H54 (cell line): Measurements from ENCODE around the gene SLC30A7.
"Not testable (repeated sequence)": the region's sequence is repeated elsewhere in the genome, so short reads cannot be mapped to it uniquely, and the experiment has no call there.

Experiments
- DNase-seq: peaks from one replicate; pipeline ENCODE4 v3.0.0; 2011; ENCODE audit warnings: low spot score, mixed read lengths; ENCODE audit not compliant: insufficient read length
- FAIRE-seq: peaks from 3 replicates; lab custom pipeline; 2011; peaks lifted over from hg19 to GRCh38; lab: Jason Lieb, UNC
- POLR2A ChIP-seq: IDR thresholded peaks from 2 replicates; pipeline ENCODE4 v1.6.1; 2011; ENCODE audit warnings: low read depth, mild to moderate bottlenecking, low read length

Gene SLC30A7, protein sequence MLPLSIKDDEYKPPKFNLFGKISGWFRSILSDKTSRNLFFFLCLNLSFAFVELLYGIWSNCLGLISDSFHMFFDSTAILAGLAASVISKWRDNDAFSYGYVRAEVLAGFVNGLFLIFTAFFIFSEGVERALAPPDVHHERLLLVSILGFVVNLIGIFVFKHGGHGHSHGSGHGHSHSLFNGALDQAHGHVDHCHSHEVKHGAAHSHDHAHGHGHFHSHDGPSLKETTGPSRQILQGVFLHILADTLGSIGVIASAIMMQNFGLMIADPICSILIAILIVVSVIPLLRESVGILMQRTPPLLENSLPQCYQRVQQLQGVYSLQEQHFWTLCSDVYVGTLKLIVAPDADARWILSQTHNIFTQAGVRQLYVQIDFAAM

DNA sequence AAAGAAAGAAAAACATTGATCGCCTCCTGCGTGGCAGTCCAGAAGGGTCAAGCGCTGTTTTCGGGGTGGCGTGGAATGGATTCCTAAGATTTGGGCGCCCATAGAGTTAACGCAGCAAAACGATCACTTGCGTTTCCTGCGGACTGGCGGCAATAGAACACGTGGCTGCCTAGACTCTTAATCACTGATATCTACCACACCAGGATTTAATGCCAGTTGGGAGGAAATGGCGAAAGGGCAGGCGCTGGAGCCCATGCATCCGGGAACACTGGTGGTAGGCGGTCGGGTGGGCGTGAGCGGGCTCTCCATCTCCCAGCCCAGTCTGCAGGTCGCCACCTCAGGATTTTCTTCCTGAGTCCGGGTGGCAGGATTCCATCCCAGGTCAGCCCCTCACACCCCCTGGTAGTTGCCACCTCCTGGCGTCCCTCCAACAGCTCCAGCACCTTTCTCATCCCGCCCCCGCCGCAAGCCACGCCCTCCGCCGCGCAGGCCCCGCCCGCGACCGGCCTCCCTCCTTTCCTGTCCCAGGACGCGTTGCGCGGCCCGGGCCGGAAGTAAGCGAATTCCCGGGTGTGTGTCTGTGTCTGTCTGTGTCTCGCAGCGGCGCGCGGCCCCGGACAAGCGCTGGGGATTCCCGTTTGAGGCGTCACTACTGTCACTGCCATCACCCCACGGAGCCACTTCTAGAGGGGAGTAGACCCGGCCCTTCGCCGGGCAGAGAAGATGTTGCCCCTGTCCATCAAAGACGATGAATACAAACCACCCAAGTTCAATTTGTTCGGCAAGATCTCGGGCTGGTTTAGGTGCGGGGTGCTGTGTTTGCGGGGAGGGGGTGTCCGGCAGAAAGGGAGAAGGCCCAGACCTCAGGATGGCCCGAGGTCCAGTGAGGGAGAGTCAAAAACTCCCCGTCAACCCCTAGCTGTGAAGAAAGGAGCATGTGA, at the start of gene SLC30A7:
TSS of gene SLC30A7 (plus strand) at position 551 of the 941 bp plus-strand sequence. CDS start at position 724, 173 bp downstream.
- peak; percentile 74 for DNase-seq
- peak; percentile 68 for TF ChIP-seq POLR2A
- FAIRE-seq: peak; percentile 91

DNA sequence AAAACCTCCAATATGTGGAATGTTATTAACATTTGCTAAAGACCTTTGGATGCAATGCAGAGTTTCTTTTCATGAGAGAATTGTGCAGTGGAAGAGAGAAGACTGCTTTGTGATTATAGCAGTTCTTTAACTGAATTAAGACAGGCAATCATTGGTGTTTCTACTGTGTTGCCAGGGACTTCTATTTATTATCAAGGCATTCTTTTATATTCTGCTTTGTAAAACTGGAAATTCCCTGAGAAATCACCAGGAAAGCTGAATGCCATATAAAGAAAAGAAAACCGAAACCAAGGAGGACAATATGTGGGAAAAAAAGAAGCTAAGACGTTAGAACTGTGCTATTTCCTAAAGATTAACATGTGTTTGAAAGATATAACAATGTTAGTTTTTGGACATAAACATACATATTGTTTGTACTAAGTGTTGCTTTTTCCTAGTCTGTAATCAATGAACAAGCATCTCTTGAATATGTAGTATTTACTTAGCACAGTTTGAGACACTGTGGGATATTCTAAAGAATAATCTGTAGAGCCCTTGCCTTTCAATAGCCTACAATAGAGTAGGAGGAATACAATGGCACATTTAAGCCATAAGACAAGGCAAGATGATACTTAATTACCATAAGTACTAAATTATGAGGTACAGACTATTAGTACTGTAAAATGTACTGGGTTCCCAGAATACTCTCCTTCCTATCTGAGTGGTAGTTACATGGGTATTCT, 48.4 kb upstream of the SLC30A7 start:
- no peak for DNase-seq
- FAIRE-seq: peak; percentile 83
- no peak for TF ChIP-seq POLR2A

DNA sequence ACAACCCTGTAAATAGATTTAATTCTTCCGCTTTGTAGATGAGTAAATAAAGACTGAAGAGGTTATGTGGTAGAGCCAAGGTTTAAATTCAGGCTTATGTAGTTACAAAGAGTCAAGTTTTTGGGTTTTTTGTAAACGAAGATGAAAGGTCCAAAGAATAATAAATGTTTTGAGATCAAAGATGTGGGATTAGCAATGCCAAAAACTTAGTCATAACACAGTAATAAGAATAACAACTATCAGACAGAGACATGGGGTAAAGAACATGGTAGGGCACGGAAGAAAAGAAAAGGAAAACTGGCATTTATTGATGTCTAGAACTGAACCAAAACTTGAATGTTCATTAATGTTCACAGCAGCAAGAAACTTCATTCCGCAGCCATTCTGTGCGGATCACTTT, 44.2 kb upstream of the SLC30A7 start:
- FAIRE-seq (no peak), DNase-seq (no peak)
- no peak for TF ChIP-seq POLR2A

- no peak for DNase-seq
- FAIRE-seq: no peak
- TF ChIP-seq POLR2A: no peak
Observed at GRCh38 chr1:100852976-100853375, 42.9 kb upstream of the SLC30A7 start.

DNA sequence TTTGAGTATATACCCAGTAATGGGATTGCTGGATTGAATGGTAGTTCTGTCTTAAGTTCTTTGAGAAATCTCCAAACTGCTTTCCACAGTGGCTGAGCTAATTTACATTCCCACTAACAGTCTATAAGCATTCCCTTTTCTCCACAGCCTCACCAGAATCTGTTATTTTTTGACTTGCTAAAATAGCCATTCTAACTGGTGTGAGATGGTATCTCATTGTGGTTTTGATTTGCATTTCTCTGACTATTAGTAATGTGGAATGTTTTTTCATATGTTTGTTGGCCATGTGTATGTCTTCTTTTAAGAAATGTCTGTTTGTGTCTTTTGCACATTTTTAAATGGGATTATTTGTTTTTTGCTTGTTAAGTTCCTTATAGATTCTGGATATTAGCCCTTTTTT, 40.8 kb upstream of the SLC30A7 start:
- not testable (repeated sequence) for FAIRE-seq, DNase-seq

DNA sequence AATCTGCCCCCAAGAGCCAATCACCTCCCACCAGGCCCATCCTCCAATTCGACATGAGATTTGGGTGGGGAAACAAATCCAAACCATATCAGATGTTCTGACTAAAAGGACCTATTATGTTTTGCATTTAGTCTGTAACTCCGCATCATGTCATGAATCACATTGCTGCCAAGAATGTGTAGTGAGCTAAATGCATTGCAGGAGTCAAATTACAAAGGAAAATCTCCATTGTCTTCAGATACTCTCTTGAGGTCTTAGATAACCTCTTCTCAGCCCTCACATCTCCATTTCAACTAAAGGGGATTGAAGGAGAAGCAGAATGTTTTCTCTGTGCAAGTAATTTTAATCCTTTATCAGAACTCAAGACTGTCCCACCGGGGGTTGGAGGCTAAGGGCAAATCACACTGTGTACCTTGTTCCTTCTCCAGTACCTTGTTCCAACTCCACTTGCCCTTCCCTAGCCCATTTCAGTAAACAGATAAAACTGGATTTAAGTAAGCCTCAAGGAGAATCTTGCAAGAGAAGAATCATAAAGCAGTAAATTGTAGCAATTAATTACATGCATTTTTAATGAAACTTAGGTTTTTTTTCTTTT, 35.4 kb upstream of the SLC30A7 start:
- no peak for DNase-seq
- FAIRE-seq: peak; percentile 71
- TF ChIP-seq POLR2A: no peak

DNA sequence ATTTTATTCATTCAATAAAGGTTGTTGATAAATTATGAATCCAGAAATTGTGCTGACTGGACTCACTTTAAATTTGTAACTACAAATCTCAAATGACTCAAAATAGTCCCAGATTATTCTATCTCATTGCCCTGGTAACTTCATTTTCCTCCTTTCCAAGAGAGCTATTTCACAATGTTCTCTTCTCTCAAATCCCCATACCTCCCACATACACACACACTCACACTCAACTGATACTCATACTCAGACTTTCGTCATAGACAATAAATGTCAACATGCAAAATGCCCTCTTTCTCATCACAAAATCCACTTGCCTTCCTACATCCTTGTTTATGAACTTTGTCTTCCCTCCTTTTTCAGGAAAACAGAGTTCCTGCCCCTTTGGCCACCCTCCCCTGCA, 34.5 kb upstream of the SLC30A7 start:
- no peak for TF ChIP-seq POLR2A
- FAIRE-seq: no peak

DNA sequence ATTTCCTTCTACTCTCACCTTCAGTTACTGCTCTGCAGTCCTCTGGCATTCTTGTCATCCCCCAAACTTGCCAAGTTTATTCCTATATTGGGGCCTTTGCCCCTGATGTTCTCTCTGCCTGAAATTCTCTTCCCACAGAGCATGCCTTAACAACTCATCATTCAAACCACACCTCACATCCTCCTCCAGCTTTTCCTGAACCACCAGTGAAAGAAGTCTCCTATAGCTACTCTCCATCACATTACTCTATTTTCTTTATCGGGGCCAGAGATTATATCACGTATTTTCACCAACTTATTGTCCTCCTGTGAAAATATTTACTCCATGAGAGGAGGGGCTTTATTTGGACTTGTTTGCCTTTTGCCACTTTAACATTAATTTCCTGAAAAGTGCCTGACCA, 33.3 kb upstream of the SLC30A7 start:
- DNase-seq (no peak), FAIRE-seq (no peak)
- no peak for TF ChIP-seq POLR2A

More for the DNA sequence above, 34.5 kb upstream of the SLC30A7 start:
- DNase-seq: no peak

DNA sequence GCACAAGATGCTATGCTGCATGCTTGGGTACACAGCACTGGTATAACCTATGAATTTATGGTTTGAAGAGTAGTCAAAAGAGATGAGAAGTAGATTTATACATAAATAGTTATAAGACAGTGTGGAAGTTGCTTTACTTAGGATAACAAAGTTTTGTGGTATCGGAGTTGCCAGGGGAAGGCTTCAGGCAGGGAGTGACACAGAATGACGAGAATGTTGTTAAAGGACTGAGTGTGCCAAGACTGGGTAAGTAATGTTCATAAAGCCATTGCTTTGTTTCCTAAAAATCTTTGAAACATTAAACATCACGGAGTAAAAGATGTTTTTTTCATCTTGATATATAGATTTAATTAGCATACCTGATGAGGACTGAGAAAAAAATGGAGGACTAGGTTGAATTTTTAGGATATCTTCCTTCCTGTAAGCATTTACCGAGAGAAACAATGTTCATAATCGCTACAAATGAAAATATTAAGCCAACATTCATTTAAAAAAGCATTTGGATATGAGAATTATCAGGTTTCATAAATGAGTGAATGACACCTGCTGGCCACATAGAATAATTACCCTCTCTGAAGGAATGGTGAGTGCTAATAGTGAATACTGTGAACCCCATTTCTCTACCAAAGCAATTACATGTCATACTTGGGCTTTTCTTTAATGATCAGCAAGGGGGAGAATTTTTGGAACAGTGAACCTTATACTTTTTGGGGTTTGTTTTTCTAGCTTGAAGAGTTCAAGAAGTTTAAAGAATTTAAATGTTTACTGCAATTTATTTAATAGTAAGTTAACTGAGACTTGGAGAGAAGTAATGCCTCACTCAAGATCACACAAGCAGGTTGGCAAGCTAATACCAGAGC, 29.6 kb upstream of the SLC30A7 start:
- DNase-seq (no peak), FAIRE-seq (peak; percentile 78)
- TF ChIP-seq POLR2A: no peak

DNA sequence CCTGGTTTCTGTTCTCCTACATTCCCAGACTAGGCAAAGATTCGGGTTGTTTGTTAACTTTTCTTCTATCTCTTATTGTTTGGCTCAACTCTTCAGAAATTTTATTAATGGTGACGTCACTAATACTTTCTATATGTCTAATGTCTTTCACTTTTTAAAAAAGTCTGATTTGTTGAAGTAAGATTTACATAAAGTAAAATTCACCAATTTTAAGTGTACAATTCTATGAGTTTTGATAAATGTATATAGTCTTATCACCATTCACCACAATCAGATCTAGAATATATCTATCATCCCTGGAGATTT, 29.0 kb upstream of the SLC30A7 start:
- no peak for FAIRE-seq
- no peak for DNase-seq
- TF ChIP-seq POLR2A: no peak

- no peak for TF ChIP-seq POLR2A
- DNase-seq (no peak), FAIRE-seq (peak; percentile 84)
Observed at GRCh38 chr1:100868364-100868995, 27.4 kb upstream of the SLC30A7 start.

DNA sequence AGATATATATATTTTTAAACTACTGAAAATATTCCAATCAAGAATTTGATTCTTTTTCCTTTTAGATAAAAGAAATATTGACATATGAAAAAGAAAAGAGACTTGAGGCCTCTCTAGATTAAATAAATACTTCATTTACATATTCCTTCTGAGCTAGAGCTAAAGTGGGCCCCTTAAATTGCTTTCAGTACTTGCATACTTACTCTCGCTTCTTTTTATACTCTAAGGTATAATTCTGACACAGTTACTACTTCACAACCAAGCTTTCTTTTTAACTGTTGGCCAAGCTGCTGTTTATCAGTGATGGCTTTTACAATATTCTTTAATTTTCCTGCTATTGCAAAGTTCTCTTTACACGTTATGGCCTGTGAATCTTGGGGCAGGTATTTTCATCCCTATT, 25.9 kb upstream of the SLC30A7 start:
- TF ChIP-seq POLR2A: no peak
- DNase-seq (no peak), FAIRE-seq (no peak)
